Measurements from ENCODE around the gene SCD5.

Gene SCD5

DNA sequence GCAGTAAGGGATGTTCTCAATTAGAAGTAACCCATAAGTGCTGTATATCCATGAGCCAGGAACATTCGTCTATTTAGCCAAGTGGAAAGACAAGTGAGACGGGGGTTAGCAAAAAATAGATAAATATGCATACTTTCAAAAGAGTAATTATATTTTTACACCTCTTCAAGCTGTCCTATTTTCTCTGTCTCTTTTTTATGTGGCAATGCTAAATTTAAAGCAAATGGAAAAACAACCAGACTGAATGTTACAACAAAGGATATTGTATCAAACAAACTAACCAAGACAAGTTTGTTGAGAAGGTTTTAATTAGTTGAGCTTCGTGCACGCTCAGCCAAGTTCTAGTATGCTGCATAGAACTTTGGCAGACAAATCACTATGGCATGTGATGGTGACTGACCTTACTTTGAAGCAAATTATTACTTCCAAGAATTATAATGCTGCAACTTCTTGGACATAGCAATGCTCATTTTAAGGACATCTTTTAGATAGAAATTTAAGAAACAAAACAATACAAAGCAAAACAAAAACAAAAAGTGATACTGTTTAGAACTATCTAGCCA, 175.4 kb downstream of the SCD5 start:
- DNase-seq = no peak

DNA sequence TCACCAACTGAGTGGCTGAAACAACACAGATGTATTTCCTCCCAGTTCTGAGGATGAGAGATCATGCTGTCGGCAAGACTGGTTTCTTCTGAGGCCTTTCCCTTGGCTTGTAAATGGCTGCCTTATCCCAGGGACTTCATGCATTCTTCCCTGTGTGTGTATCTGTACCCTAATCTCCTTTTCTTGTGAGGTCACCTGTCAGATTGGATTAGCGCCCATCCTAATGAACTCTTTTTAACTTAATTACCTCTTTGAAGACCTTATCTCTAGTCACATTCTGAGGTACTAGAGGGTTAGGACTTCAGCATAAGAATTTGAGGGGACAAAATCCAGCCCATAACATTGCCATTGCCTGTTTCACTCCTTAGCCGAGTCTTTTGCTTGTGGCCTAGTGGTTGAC, 177.3 kb downstream of the SCD5 start:
- DNase-seq = no peak

DNA sequence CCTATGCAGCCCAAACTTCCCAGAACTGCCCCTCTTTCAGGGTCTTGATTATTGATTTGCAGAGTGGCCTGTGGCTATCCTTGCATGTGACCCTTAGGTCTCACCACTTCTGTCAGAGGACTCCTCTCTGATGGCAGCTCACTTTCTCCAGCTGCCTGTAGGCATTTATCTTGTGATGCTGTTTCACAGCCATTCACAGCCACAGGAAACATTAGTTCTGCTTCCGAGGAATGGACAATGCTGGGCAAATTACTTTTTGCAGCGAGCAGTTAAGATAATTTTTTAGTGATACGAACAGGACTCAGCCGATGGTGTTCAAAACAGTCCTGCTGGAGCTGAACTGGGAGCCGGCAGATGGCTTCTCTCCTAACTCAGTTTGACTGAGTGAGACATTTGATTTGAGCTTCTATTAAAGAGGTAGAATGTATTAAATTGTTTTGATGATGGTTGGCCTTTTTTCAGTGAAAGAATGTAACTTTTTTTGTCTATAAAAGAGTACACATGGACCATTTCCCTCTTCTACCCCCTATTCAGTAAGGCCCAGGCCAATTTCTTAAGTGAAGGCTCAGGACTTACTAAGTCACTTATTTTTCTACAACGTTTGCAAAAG, 178.4 kb downstream of the SCD5 start:
- no peak for DNase-seq

DNA sequence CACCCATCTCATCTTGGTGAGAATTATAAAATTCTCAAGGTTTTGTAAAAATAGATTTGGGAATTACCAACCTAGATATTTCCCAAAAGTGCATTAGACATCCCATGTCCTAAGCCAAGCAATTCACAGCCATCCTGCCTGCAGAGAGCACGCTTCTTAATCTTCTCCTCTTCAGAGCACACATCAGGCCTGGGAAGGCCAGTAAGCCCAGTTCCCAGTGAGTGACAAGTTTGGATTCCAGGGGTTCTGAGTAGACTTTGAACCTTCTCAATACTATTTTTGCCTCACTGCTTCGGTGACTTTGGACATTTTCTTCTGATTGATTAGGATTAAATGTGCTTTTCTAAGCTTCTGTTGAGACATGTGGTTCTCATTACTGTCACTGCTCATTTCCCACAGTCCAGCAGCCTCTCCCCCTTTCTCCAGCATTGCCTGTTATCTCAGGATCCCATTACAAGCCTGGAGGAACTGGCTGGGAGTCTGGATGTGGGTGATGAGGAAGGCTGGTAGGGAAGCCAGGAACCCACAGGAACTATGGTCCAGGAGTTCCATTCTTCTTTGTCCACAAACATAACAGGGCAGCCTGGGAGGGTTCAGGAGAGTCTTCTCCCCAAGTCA, 180.4 kb downstream of the SCD5 start:
- DNase-seq = no peak

DNA sequence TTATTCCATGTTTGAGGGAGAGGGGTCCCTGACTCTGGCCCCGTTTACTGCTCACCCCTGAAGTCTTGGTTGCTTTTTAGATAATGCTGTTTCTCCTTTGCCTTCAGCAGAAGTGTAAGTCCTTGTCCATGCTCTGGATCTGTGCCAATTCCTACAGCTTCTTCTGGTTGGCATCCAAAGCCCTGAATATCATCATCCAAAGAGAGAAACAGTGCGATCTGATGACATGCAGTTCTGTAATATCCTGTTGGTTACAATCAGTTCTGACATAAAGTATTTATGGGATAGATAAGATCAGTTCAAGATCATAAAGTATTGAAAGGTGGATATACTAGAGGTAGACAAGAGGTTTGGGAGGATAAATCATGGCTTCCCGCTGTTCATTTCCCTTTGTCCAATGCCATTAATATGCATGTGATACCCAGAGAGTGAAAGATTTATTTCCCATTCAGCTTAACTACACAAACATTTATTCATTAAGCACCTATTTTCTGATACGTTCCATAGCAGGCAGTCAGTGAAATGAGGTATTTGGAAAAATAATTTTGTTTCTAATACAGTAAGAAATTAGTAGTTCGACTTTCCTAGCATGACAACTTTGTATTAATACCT, 183.7 kb downstream of the SCD5 start:
- DNase-seq = no peak

DNA sequence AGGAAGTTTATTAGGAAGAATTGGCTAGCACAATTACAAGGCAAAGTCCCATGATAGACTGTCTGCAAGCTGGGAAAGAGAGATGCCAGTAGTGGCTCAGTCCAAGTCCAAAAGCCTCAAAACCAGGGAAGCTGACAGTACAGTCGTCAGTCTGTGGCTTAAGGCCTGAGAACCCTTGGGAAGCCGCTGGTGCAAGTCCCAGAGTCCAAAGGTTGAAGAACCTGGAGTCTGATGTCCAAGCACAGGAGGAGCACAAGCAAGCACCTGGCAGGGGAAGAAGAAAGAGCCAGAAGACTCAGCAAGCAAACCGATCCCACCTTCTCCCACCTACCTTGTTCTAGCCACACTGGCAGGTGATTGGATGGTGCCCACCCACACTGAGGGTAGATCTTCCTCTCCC, 185.5 kb downstream of the SCD5 start:
- DNase-seq = no peak

DNA sequence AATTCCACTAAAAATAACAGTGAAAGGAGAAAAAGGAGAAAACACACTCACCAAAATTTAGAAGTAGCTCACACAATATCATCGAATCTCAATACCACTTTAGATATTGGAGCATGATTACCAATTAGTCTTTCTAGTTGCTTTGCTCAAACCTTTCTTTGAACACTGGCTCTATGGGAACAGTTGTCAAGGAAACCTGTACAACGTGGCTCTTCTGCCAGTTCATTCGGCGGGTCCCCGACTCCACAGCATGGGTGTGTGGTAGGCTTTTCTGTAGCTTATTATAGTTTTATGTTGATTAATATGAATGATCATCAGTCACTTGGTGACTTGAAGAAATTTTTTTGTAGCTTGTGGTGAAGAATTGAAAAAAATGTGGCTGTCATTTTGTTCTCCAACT, 186.6 kb downstream of the SCD5 start:
- DNase-seq = no peak

DNA sequence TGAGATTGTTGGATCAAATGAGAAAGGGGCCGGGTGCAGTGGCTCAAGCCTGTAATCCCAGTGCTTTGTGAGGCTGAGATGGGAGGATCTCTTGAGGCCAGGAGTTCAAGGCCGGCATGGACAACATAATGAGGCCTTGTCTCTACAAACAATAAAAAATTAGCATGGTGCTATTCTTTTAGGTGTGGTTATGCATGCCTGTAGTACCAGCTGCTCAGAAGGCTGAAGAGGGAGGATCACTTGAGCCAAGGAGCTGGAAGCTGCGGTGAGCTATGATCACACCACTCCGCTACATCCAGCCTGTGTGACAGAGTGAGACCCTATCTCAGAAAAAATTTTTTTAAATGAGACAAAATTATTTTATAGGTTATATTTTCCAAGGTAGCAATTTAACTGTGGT, 187.1 kb downstream of the SCD5 start:
- DNase-seq = no peak

DNA sequence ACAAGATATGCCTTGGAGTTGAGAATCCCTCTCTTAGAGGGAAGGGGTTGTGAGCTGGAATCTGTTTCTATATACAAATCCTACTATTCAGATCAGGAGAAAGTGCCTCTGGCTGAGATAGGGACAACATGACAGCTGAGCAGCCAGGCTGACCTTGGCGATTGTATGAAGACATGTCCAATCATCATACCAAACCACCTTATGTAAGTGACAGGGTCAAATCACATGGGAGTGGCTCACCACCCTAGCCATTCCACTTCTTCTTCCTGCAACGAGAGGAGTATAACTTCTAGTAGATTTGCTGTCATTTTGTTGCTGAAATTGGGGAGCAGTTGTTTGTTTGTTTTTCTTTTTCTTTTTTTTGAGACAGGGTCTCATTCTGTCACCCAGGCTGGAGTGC, 188.6 kb downstream of the SCD5 start:
- DNase-seq = no peak

DNA sequence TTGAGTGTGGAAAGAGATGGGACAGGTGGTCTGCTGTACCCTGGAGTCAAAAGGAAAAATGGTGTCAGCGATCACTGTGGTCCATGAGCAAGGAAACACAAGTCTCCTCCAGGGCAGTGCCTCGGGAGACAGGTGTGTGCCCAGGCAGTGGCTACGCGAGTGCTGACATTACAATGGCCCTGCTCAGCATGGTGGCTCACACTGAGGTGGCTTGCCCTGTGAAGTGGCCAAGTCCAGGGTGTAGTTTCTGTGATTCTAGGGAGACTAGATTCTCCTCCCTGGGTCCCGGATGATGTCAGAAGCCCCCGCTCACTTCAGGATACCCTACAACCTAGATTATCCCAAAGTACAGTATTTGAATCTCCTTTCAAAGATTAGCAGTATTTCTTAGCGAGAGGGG, 192.0 kb downstream of the SCD5 start:
- DNase-seq = no peak

DNA sequence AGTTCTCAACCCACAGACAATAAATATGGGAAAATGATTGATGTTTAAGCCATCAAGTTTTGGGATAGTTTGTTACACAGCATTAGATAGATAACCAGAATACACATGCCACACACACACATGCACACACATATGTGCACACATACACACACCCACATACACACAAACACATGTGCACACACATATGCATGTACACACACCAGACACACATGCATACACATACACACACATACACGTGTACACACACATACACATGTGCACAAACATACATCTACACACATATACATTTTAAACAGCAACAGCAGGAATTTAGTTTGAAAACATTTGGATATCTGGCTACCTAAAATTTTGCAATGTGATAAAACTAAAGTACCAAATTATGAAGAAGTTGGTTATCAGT, 194.1 kb downstream of the SCD5 start:
- DNase-seq = no peak

DNA sequence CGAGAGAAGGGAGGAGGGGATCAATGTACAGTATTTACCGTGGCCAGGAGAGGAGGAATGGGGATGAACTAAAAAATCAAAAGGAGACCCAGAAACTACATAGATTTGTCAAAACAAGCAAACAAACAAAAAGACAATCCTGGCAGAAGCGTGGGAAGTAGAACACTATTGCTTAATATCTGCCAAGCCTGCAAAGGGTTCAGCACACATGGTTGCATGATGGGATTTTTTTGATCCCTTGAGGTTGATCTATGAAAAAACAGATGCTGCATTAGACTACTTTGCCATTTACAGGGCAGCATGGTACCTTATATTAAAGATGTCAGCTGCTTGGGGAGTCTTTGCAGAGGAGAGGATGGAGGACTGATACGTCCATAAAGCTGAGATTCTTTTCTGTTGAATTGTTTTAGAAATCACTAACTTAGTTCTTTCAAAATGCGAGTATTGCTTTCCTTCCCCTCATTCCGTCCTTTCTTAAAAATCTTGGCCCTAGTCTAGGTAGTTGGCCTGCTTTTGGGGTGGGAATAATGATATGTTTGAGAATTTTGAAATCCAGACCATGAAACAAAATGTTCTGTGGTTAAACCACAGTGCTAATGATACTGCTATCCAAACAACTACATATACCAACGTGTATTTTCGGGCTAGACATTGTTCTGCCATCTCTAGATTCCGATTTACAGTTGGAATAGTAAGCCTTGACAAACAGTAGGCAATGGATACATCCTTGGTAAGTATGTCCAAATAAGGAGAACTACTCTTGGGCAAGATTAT, 197.2 kb downstream of the SCD5 start:
- no peak for DNase-seq

DNA sequence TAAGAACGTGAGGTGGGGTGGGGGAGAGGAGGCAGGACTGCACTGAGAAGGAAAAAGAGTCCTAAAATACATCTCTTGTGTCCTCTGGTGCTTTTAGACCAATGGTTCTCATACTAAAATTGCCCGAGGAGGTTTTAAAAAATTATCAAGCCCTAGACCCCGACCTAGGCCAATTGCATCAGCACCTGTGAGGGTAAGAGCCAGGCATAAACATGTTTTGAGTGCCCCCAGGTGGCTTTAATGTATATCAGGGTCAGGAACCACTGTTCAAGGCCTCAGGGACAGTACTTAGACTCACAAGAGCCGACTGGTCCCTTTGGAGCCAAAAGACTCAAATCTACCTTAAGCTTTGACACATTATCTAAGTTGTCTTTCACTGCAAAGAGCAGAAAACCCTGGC, 199.3 kb downstream of the SCD5 start:
- DNase-seq = no peak

DNA sequence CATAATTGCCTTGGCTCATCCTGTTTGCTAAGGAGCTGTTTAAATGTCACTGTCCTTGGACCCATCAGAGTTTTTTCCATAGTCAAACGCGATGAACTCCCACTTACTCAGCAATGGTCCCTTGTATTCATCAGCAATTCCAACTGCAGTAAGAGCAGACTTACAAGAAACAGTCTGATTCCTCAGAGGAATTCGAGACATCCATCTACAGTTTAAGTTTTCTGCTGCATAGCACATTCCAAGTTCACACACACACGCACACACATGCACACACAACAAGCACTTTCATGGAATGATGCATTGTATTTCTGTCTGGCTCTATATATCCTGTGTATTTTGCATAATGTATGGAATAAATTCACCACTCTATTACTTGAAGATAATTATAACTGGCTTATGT, 204.1 kb downstream of the SCD5 start:
- no peak for DNase-seq

DNA sequence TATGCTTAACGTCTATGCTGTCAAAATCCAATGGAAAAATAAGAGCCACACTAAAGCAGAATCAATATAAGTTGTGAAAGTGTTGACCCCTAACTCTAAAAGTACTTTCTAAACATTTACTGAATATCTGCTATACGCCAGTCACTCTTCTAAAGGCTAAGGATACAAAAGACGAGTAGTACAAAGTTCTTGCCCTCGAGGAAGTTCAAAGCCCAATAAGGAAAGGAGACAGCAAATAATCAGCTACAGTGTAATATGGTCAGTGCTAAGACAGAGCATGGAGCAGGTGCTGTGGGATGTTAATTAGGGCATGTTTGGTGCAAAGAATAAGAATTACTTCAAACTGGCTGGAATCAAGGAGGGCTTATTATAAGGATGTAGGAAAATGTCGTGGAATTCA, 205.2 kb downstream of the SCD5 start:
- no peak for DNase-seq

DNA sequence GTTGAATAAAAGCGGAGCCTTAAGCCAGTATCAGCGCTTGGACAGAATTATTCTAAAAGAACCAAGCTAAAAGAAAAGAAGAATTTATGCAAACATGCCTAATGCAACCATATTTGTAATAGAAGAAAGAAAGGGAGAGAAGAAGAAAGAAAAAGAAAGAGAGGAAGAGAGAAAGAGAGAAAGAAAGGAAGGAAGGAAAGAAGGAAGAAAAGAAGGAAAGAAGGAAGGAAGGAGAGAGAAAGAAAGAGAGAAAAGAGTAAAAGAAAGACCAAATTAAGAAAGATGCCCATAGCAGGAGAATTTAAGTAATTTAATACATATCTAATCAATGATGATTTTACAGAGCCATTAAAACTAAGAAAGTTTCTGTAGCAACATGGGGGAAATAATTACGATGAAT, 206.0 kb downstream of the SCD5 start:
- DNase-seq = no peak

DNA sequence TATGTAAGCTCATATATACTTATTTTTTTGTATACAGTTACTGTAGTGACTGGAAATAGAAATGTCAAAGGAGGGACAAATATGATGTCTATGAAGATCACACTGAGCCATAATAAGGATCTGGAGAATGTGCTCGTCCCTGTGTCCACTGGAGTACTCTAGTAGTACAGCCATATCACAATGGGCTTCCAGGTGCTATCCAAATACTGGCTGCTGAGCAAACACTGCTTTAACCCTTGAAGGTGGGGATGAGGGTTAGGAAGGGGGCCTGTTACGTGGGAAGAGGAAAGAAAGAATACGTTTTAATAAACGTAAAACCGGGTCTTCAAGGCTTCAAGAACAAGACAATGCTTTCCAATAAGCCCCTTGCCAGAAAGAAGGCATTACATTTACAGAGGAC, 207.0 kb downstream of the SCD5 start:
- DNase-seq = no peak

DNA sequence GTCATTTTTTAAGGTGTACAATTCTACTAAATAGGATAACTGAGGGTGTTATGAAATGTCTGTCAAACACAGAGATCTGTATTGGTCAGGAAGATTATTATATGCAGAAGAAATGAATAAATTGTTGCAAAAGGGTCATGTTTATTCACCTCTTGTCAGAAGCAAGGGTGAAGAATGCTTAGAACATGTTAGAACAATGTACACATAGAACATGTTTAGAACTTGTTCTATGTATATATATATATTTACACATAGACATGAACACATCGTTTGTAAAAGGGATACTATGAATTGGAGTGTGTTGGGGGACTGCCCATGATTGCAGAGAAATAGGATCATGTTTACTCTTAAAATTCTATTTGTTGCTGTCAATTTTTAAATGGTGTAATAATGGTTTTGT, 208.8 kb downstream of the SCD5 start:
- no peak for DNase-seq

DNA sequence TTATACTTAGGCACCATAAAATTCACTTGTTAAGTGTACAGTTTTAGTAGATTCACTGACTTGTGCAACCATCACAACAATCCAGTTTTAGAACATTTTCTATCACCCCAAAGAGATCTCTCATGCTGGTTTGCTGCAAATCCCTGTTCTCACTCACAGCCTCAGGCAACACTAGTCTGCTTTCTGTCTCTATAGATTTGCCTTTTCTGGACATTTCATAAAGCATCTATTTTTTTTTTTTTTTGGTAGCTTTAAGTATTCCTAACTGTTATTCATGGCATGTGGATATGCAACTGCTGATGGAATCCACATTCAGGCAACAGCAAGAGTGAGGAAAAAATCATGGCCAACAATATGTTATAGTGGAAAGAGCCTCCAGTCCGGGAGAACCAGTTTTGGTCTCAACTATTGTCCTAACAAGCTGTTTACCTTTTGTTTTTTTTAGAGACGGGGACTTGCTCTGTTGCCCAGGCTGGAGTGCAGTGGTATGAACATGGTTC, 209.8 kb downstream of the SCD5 start:
- DNase-seq = no peak

DNA sequence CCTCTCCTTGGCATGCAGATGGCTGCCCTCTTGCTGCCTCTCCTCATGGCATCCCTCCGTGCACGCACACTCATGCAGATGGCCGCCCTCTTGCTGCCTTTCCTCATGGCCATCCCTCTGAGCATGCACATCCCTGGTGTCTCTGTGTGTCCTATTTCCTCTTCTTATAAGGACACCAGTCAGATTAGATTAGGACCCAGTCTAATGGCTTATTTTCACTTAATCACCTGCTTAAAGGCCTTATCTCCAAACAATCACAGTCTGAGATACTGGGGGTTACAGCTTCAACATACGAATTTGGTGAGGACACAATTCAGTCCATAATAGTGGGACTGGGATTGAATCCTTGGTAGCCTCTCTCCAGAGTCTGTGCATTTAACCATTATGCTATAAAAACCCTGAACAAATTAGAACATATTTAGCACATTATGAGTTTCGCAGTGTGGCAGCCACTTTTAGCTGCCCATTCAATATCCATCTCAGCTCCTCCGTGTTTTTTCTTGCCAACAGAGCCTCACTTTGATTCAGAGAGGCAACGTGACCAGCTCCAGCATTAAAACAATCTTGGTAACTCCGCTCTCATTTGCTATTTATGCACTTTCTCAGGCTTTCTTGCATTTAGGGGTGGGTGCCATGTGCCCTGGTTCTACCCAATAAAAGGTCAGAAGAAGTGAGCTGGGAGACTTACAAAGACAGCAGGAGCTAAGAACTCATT, 210.6 kb downstream of the SCD5 start:
- DNase-seq = no peak

DNA sequence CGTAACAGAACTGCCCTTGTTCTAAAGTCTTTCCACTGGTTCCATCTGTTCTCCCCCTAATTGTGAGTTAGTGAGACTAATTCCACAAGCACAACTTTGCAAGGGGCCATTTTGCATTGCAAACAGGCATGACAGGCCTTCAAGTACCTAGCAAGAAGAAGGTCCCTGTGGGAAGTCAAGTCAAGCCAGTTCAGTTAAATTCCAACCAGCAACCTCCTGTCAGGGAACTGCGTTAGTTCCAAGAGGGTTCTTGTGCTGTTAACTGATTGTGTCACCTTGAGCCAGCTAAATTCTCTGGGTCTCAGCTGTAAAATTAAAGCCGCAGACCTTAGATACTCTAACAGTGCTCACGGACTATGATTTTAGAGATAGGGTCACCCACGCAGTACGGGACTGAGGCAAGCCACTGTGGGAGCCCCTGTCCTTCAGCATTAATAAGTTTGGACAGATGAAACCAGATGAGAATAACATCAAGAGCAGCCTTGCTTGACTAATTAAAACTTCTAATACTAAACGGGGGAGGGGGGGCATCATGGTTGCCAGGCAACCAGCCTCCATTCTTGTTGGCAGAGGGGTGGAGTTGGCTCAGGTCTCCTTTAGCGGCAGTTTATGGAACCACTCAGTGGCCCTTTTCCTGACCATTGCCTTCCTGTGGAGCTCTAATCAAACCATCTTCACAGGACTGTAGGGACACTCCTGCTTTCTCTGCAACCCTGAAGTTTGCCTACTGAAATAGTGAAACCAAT, 212.7 kb downstream of the SCD5 start:
- no peak for DNase-seq

DNA sequence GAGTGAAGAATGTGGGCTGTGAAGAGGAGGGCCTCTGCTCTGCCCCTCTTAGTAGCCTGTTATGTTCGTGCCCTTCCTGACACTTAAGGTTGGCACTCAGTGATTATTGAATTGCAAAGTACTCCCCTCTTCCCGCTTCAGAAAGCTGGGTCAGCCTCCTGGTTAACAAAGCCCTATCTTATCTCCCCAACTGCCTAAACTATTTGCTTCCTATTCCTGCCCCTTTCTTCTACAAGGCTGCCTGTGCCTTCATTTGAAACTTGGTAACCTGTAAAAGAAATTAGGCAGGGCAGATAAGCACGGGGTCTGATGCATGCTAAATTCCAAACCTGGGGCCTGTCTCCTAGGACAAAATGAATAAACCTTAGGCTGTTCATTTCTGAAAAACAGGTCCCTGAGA, 213.7 kb downstream of the SCD5 start:
- no peak for DNase-seq
